22Rv1 (cell line): ENCODE results near the gene YTHDF2.

Experiments used
- CTCF ChIP-seq: fragments of 450-650 bp; IDR thresholded peaks from 2 replicates; pipeline ENCODE4 v1.5.1; 2017; ENCODE audit warnings: mild to moderate bottlenecking
- ZFX ChIP-seq: fragments of 450-650 bp; IDR thresholded peaks from 2 replicates; pipeline ENCODE4 v1.6.1; 2017; ENCODE audit warnings: antibody characterized with exemption, borderline replicate concordance

DNA sequence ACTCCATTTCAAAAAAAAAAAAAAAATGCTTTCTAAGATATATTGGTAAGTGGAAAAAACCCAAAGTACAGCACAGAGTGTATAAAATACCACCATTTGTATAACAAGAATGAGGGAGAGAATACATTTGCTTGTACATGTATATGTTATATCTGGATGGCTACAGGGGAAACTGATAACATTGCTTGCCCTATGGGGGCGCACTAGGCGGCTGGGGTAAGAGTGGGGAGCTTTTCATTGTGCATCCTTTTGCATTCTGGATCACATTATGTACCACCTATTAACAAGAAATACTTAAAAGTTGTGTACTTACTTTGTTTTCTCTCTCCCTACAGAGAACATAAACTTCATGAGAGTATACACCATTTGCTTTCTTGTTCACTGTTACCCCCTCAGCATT is 46.6 kb downstream of the YTHDF2 start:
- TF ChIP-seq CTCF (no peak), ZFX (no peak)
